Activated naive CD8-positive, alpha-beta T cell (primary cell): Measurements from ENCODE around the gene HOXB6.

ENCODE experiments used
- H3K27ac Mint-ChIP-seq: one replicate; pipeline ENCODE4 v1.8.0; 2021; ENCODE audit warnings: mixed read lengths
- H3K27me3 Mint-ChIP-seq: one replicate; pipeline ENCODE4 v1.8.0; 2021; ENCODE audit warnings: mixed read lengths
- H3K36me3 Mint-ChIP-seq: one replicate; pipeline ENCODE4 v1.8.0; 2021; ENCODE audit warnings: mixed read lengths
- H3K4me1 Mint-ChIP-seq: one replicate; pipeline ENCODE4 v1.8.0; 2021; ENCODE audit warnings: low read depth, mixed read lengths
- H3K4me3 Mint-ChIP-seq: one replicate; pipeline ENCODE4 v1.8.0; 2021; ENCODE audit warnings: mild to moderate bottlenecking, mixed read lengths
- H3K9me3 Mint-ChIP-seq: one replicate; pipeline ENCODE4 v1.8.0; 2021; ENCODE audit warnings: low read depth, mixed read lengths

Gene HOXB6

GRCh38 chr17:48610282-48611211 lies 5.8 kb upstream of the HOXB6 start, which contains the start of gene HOXB7:
HOXB7 (minus strand) TSS chr17:48611017; CDS start chr17:48610918, 99 bp downstream.
- Mint-ChIP-seq H3K36me3 (no peaks in the 10 kb centered on the region), H3K27ac (no peak within 1 kb of the TSS), H3K9me3 (no peaks in the 10 kb centered on the region), H3K4me1 (peaks cover 33% of the 10 kb centered on the region), H3K27me3 (peaks cover 38% of the 10 kb centered on the region), H3K4me3 (peak within 1 kb of the TSS; percentile 98)

GRCh38 chr17:48609759-48610281 lies 5.0 kb upstream of the HOXB6 start:
- Mint-ChIP-seq H3K36me3 (no peaks in the 10 kb centered on the region), H3K27me3 (peaks cover 32% of the 10 kb centered on the region), H3K27ac (no peak overlapping the region), H3K4me1 (peaks cover 27% of the 10 kb centered on the region), H3K9me3 (no peaks in the 10 kb centered on the region), H3K4me3 (peak overlapping the region; percentile 70)

GRCh38 chr17:48609033-48609432 lies 4.2 kb upstream of the HOXB6 start:
- Mint-ChIP-seq H3K27me3 (peaks cover 38% of the 10 kb centered on the region), H3K27ac (no peak overlapping the region), H3K36me3 (no peaks in the 10 kb centered on the region), H3K4me1 (peaks cover 24% of the 10 kb centered on the region), H3K4me3 (peak overlapping the region; percentile 60), H3K9me3 (no peaks in the 10 kb centered on the region)

GRCh38 chr17:48608494-48608834 lies 3.7 kb upstream of the HOXB6 start:
- H3K9me3 Mint-ChIP-seq, result no peaks in the 10 kb centered on the region
- H3K4me1 Mint-ChIP-seq, result peaks cover 19% of the 10 kb centered on the region
- no peak overlapping the region for H3K27ac Mint-ChIP-seq
- no peaks in the 10 kb centered on the region for H3K36me3 Mint-ChIP-seq
- H3K4me3 Mint-ChIP-seq, result no peak overlapping the region
- H3K27me3 Mint-ChIP-seq, result peaks cover 35% of the 10 kb centered on the region

GRCh38 chr17:48606892-48607614 lies 2.3 kb upstream of the HOXB6 start:
- no peak overlapping the region for H3K27ac Mint-ChIP-seq
- H3K36me3 Mint-ChIP-seq, result no peaks in the 10 kb centered on the region
- H3K4me3 Mint-ChIP-seq, result no peak overlapping the region
- peaks cover 40% of the 10 kb centered on the region for H3K27me3 Mint-ChIP-seq
- H3K9me3 Mint-ChIP-seq, result no peaks in the 10 kb centered on the region
- peaks cover 10% of the 10 kb centered on the region for H3K4me1 Mint-ChIP-seq

- Mint-ChIP-seq H3K4me3 (no peak overlapping the region), H3K27me3 (peaks cover 37% of the 10 kb centered on the region), H3K27ac (no peak overlapping the region), H3K4me1 (peaks cover 5% of the 10 kb centered on the region), H3K9me3 (no peaks in the 10 kb centered on the region), H3K36me3 (no peaks in the 10 kb centered on the region)
Observed at GRCh38 chr17:48605991-48606891, 1.5 kb upstream of the HOXB6 start.

- Mint-ChIP-seq H3K4me1 (no peaks in the 10 kb centered on the region), H3K27ac (no peak overlapping the region), H3K4me3 (no peak overlapping the region), H3K27me3 (peaks cover 38% of the 10 kb centered on the region), H3K9me3 (no peaks in the 10 kb centered on the region), H3K36me3 (no peaks in the 10 kb centered on the region)
Observed at GRCh38 chr17:48605409-48605919, 678 bp upstream of the HOXB6 start.

GRCh38 chr17:48603959-48604769 lies 622 bp downstream of the HOXB6 start:
- H3K9me3 Mint-ChIP-seq, result no peaks in the 10 kb centered on the region
- no peaks in the 10 kb centered on the region for H3K36me3 Mint-ChIP-seq
- H3K27ac Mint-ChIP-seq, result no peak overlapping the region
- no peak overlapping the region for H3K4me3 Mint-ChIP-seq
- H3K4me1 Mint-ChIP-seq, result no peaks in the 10 kb centered on the region
- H3K27me3 Mint-ChIP-seq, result peaks cover 49% of the 10 kb centered on the region

- Mint-ChIP-seq H3K9me3 (no peaks in the 10 kb centered on the region), H3K36me3 (no peaks in the 10 kb centered on the region), H3K4me3 (no peak overlapping the region), H3K27me3 (peaks cover 56% of the 10 kb centered on the region), H3K4me1 (peaks cover 19% of the 10 kb centered on the region), H3K27ac (no peak overlapping the region)
Observed at GRCh38 chr17:48601539-48602425, 3.0 kb downstream of the HOXB6 start.

- Mint-ChIP-seq H3K36me3 (no peaks in the 10 kb centered on the region), H3K27ac (no peak overlapping the region), H3K4me1 (peaks cover 26% of the 10 kb centered on the region), H3K9me3 (no peaks in the 10 kb centered on the region), H3K27me3 (peaks cover 58% of the 10 kb centered on the region), H3K4me3 (no peak overlapping the region)
Observed at GRCh38 chr17:48601207-48601538, 3.6 kb downstream of the HOXB6 start.

- Mint-ChIP-seq H3K27ac (no peak overlapping the region), H3K4me3 (no peak overlapping the region), H3K9me3 (no peaks in the 10 kb centered on the region), H3K36me3 (no peaks in the 10 kb centered on the region), H3K4me1 (peaks cover 26% of the 10 kb centered on the region), H3K27me3 (peaks cover 59% of the 10 kb centered on the region)
Observed at GRCh38 chr17:48600244-48601098, 4.3 kb downstream of the HOXB6 start.

- Mint-ChIP-seq H3K4me3 (no peak overlapping the region), H3K27me3 (peaks cover 57% of the 10 kb centered on the region), H3K36me3 (no peaks in the 10 kb centered on the region), H3K9me3 (no peaks in the 10 kb centered on the region), H3K4me1 (peaks cover 26% of the 10 kb centered on the region), H3K27ac (no peak overlapping the region)
Observed at GRCh38 chr17:48599354-48599753, 5.4 kb downstream of the HOXB6 start.
